OCI-LY1 (cell line): ENCODE measurements around the gene ITSN1.

ENCODE experiments used
- H2AFZ ChIP-seq: fragments of 200-600 bp; sonication (generic), shearing (Covaris generic); 2 replicates; pipeline ENCODE4 v1.6.0; 2014; ENCODE audit warnings: antibody characterized with exemption, mild to moderate bottlenecking, low read length
- H3F3A ChIP-seq: fragments of 200-600 bp; sonication (generic), shearing (Covaris generic); 2 replicates; pipeline ENCODE4 v1.6.0; 2014; ENCODE audit warnings: mild to moderate bottlenecking, antibody characterized with exemption, low read length, moderate library complexity; ENCODE audit not compliant: insufficient read depth
- H3K27ac ChIP-seq: fragments of 200-600 bp; sonication (generic); 2 replicates; pipeline ENCODE4 v1.5.1; 2014; ENCODE audit warnings: low read length, mixed run types, mild to moderate bottlenecking, low read depth; ENCODE audit not compliant: poor library complexity, severe bottlenecking
- H3K27me3 ChIP-seq: fragments of 200-600 bp; sonication (generic); 2 replicates; pipeline ENCODE4 v1.6.0; 2014; ENCODE audit warnings: antibody characterized with exemption, mild to moderate bottlenecking, low read length, moderate library complexity; ENCODE audit not compliant: insufficient read depth
- H3K36me3 ChIP-seq: fragments of 200-600 bp; sonication (generic); 2 replicates; pipeline ENCODE4 v1.6.1; 2014; ENCODE audit warnings: mild to moderate bottlenecking, antibody characterized with exemption, low read length, moderate library complexity, mixed read lengths; ENCODE audit not compliant: insufficient read depth
- H3K4me1 ChIP-seq: fragments of 200-600 bp; sonication (generic); 2 replicates; pipeline ENCODE4 v1.5.1; 2014; ENCODE audit warnings: mild to moderate bottlenecking, low read length, moderate library complexity; ENCODE audit not compliant: insufficient read depth, severe bottlenecking
- H3K4me2 ChIP-seq: fragments of 200-600 bp; sonication (generic), shearing (Covaris generic); 2 replicates; pipeline ENCODE4 v1.6.1; 2014; ENCODE audit warnings: low read length
- H3K4me3 ChIP-seq: fragments of 200-600 bp; sonication (generic); 2 replicates; pipeline ENCODE4 v1.5.1; 2014; ENCODE audit warnings: low read length, low read depth, mild to moderate bottlenecking, mixed read lengths; ENCODE audit not compliant: poor library complexity, severe bottlenecking
- H3K79me2 ChIP-seq: fragments of 200-600 bp; shearing (Covaris generic); 2 replicates; pipeline ENCODE4 v1.6.1; 2016; ENCODE audit warnings: mixed run types, low read length, mixed read lengths; ENCODE audit not compliant: insufficient read depth
- H3K9ac ChIP-seq: fragments of 200-600 bp; sonication (generic), shearing (Covaris generic); 2 replicates; pipeline ENCODE4 v1.6.1; 2014; ENCODE audit warnings: mild to moderate bottlenecking, low read length, mixed read lengths
- H3K9me2 ChIP-seq: fragments of 200-600 bp; sonication (generic), shearing (Covaris generic); 2 replicates; pipeline ENCODE4 v1.6.1; 2014; ENCODE audit warnings: low read depth, mild to moderate bottlenecking, low read length, mixed read lengths
- H3K9me3 ChIP-seq: fragments of 200-600 bp; shearing (Covaris generic); 2 replicates; pipeline ENCODE4 v1.6.1; 2014; ENCODE audit warnings: low read length, mixed read lengths
- H4K20me1 ChIP-seq: fragments of 200-600 bp; sonication (generic), shearing (Covaris generic); 2 replicates; pipeline ENCODE4 v1.6.0; 2016; ENCODE audit warnings: mild to moderate bottlenecking, low read length; ENCODE audit not compliant: insufficient read depth
- EZH2 ChIP-seq: fragments of 200-600 bp; sonication (generic), shearing (Covaris generic); IDR thresholded peaks from 2 replicates; pipeline ENCODE4 v1.8.0; 2017; ENCODE audit warnings: borderline replicate concordance, mixed run types, mild to moderate bottlenecking, antibody characterized with exemption, low read length, moderate library complexity, mixed read lengths
- TF ChIP-seq, protein P1 (sequence below): fragments of 200-600 bp; sonication (generic), shearing (Covaris generic); IDR thresholded peaks from 2 replicates; pipeline ENCODE4 v1.5.1; 2017; ENCODE audit warnings: mild to moderate bottlenecking, antibody characterized with exemption, low read length, moderate library complexity, mixed read lengths

The ITSN1 gene

DNA sequence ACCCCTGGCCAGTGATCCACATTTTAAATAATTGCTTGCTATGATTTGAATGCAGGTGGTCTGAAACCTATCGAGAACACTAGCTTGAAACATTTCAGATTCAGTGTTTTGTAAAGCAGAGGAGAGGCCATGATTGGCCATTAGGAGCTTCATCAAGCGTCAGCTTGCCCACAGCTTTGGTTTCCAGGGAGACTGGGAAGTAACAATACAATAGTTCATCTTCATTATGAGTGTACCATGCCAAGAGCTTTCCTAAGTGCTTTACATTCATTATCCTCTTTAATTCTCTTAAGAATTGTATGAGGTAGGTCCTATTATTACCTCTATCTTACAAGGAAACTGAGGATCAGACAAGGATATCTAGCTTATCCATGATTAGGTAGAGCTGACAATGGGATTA lies 301.0 kb downstream of the ITSN1 start:
- Histone ChIP-seq H4K20me1 (no peaks in the 10 kb centered on the region), H3K9me3 (peaks cover 5% of the 10 kb centered on the region), H3K9me2 (no peaks in the 10 kb centered on the region), H3K36me3 (no peaks in the 10 kb centered on the region), H3K4me2 (no peak overlapping the region), H3K4me3 (no peak overlapping the region), H3K9ac (no peak overlapping the region), H3K27ac (no peak overlapping the region), H3F3A (no peaks in the 10 kb centered on the region), H3K4me1 (peaks cover 41% of the 10 kb centered on the region), H3K27me3 (no peaks in the 10 kb centered on the region), H3K79me2 (no peaks in the 10 kb centered on the region), H2AFZ (no peak overlapping the region)
- TF ChIP-seq, protein P1, sequence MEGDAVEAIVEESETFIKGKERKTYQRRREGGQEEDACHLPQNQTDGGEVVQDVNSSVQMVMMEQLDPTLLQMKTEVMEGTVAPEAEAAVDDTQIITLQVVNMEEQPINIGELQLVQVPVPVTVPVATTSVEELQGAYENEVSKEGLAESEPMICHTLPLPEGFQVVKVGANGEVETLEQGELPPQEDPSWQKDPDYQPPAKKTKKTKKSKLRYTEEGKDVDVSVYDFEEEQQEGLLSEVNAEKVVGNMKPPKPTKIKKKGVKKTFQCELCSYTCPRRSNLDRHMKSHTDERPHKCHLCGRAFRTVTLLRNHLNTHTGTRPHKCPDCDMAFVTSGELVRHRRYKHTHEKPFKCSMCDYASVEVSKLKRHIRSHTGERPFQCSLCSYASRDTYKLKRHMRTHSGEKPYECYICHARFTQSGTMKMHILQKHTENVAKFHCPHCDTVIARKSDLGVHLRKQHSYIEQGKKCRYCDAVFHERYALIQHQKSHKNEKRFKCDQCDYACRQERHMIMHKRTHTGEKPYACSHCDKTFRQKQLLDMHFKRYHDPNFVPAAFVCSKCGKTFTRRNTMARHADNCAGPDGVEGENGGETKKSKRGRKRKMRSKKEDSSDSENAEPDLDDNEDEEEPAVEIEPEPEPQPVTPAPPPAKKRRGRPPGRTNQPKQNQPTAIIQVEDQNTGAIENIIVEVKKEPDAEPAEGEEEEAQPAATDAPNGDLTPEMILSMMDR, result no peak
- TF ChIP-seq EZH2, result no peak

DNA sequence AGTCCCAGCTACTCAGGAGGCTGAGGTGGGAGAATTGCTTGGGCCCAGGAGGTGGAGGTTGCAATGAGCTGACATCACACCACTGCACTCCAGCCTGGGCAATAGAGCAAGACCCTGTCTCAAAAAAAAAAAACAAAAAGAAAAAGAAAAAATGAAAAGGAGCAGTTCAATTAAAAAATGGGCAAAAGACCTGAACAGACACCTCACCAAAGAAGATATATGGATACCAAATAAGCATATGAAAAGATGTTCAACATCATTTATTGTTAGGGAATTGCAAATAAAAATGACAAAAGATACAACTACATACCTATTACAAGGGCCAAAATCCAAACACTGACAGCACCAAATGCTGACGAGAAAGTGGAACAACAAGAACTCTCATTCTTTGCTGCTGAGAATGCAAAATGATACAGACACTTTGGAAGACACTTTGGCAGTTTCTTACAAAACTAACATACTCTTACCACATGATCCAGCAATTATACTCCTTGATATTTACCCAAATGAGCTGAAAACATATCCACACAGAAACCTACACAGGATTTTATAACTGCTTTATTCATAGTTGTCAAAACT lies 302.0 kb downstream of the ITSN1 start:
- H3F3A ChIP-seq, result no peaks in the 10 kb centered on the region
- no peaks in the 10 kb centered on the region for H3K27me3 ChIP-seq
- H3K4me2 ChIP-seq, result no peak overlapping the region
- H4K20me1 ChIP-seq, result no peaks in the 10 kb centered on the region
- H3K4me1 ChIP-seq, result peaks cover 49% of the 10 kb centered on the region
- no peak overlapping the region for H2AFZ ChIP-seq
- H3K79me2 ChIP-seq, result no peaks in the 10 kb centered on the region
- no peak overlapping the region for H3K27ac ChIP-seq
- H3K9me2 ChIP-seq, result no peaks in the 10 kb centered on the region
- no peaks in the 10 kb centered on the region for H3K36me3 ChIP-seq
- H3K9me3 ChIP-seq, result peaks cover 5% of the 10 kb centered on the region
- no peak overlapping the region for H3K9ac ChIP-seq
- TF ChIP-seq, protein P1, result no peak
- no peak for TF ChIP-seq EZH2
- no peak overlapping the region for H3K4me3 ChIP-seq

DNA sequence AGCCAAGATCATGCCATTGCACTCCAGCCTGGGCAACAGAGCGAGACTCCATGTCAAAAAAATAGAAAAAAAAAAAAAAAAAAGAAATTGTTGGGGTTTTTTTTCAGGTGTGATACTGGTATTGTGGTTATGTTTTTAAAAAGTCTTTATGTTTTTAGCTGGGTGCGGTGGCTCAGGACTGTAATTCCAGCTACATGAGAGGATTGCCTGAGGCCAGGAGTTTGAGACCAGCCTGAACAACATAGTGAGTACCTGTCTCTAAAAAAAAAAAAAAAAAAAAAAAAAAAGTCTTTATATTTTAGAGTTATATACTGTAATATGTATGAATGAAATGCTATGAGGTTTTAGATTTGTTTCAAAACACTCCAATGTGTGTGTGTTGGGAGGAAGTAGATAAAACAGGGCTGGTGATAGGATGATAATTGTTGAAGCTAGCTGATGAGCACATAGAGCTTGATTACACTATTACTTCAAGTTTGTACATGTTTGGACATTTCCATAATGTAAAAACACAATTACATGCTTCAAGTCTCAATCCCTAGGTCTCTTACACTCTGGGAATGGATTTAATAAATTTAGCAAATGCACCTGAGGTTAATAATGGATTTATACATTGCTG lies 303.5 kb downstream of the ITSN1 start:
- Histone ChIP-seq H3K9ac (no peak overlapping the region), H3K27ac (peak overlapping the region; percentile 98), H3K4me2 (no peak overlapping the region), H3K27me3 (no peaks in the 10 kb centered on the region), H3K36me3 (no peaks in the 10 kb centered on the region), H2AFZ (no peak overlapping the region), H3K4me1 (peaks cover 54% of the 10 kb centered on the region), H3K4me3 (no peak overlapping the region), H3K9me2 (no peaks in the 10 kb centered on the region), H3F3A (no peaks in the 10 kb centered on the region), H3K79me2 (no peaks in the 10 kb centered on the region), H3K9me3 (peaks cover 5% of the 10 kb centered on the region), H4K20me1 (no peaks in the 10 kb centered on the region)
- no peak for TF ChIP-seq EZH2
- TF ChIP-seq, protein P1, result no peak
